Middle frontal gyrus (tissue), 1 donor: ENCODE results near the gene ERMP1.
"Not testable (repeated sequence)": the region's sequence is repeated elsewhere in the genome, so short reads cannot be mapped to it uniquely, and the experiment has no call there.

Source experiments
- DNase-seq: peaks from one replicate; pipeline ENCODE4 v3.0.0-alpha.2; 2015; ENCODE audit warnings: low spot score; ENCODE audit errors: extremely low spot score

The ERMP1 gene, protein sequence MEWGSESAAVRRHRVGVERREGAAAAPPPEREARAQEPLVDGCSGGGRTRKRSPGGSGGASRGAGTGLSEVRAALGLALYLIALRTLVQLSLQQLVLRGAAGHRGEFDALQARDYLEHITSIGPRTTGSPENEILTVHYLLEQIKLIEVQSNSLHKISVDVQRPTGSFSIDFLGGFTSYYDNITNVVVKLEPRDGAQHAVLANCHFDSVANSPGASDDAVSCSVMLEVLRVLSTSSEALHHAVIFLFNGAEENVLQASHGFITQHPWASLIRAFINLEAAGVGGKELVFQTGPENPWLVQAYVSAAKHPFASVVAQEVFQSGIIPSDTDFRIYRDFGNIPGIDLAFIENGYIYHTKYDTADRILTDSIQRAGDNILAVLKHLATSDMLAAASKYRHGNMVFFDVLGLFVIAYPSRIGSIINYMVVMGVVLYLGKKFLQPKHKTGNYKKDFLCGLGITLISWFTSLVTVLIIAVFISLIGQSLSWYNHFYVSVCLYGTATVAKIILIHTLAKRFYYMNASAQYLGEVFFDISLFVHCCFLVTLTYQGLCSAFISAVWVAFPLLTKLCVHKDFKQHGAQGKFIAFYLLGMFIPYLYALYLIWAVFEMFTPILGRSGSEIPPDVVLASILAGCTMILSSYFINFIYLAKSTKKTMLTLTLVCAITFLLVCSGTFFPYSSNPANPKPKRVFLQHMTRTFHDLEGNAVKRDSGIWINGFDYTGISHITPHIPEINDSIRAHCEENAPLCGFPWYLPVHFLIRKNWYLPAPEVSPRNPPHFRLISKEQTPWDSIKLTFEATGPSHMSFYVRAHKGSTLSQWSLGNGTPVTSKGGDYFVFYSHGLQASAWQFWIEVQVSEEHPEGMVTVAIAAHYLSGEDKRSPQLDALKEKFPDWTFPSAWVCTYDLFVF

GRCh38 chr9:5832538-5833529 is at the start of gene ERMP1:
ERMP1 (minus strand) TSS chr9:5833117; CDS start chr9:5833027, 90 bp downstream.
- DNase-seq, result peak; percentile 85

GRCh38 chr9:5882244-5883012 is 49.5 kb upstream of the ERMP1 start:
- not testable (repeated sequence) for DNase-seq

DNA sequence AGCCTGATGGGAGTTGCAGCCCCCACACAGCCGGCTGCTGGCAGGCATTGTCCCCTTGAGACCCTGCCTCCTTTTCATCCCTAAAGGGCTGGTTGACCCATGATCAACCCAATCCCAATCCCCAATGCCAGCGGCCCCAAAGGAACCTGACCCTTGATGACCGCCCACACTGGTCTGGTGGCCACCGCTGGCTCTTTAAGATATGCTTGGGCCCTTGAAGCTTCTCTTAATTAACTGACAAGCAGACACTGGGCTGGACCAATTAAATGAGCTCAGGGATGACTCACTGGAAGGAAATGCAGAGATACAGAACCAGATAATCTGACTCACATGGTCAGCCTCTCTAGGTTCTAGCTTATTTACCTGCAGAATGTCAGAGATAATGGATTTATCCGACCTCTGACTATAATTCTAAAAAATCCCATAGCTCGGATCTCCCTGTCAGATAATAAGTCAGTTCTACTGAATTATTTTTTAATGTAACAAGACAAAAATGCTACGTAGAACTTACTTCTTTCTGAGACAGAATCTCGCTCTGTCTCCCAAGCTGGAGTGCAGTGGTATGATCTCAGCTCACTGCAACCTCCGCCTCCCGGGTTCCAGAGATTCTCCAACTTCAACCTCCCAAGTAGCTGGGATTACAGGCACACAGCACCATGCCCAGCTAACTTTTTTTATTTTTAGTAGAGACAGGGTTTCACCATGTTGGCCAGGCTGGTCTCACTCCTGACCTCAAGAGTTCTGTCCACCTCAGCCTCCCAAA is 46.7 kb upstream of the ERMP1 start:
- no peak for DNase-seq

DNA sequence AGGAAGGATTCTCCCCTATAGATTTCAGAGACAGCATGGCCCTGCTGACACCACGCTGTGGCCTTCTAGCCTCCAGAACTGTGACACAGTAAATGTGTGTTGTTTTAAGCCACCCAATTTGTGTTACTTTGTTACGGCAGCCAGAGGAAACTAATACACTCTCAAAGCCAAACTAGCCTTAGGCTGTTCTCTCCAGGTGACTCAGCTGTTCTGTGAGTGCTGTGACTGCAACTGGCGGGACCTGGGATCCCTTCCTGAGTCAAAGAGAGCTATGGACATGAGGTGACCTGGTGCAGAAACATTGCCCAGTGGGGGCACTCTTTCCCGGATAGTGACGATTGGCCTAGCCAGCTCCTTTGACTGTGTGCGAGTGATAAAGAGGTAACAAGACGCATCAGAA is 43.8 kb upstream of the ERMP1 start:
- DNase-seq, result no peak

GRCh38 chr9:5876026-5876425 is 43.1 kb upstream of the ERMP1 start:
- no peak for DNase-seq

- DNase-seq, result no peak
Observed at GRCh38 chr9:5874048-5874447, 41.1 kb upstream of the ERMP1 start.

DNA sequence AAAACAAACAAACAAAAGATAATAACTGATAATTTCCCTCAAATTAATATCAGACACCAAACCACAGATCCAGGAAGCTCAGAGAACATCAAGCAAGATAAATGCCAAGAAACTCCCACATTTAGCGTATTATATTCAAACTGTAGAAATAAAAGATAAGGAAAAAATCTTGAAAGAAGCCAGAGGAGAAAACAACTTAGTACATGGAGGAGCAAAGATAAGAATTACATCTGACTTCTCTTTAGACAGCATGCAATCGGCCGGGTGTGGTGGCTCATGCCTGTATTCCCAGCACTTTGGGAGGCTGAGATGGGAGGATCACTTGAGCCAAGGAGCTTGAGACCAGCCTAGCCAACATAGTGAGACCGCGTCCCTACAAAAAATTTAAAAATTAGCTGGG is 40.5 kb upstream of the ERMP1 start:
- DNase-seq, result no peak

- no peak for DNase-seq
Observed at GRCh38 chr9:5872511-5872910, 39.6 kb upstream of the ERMP1 start.

DNA sequence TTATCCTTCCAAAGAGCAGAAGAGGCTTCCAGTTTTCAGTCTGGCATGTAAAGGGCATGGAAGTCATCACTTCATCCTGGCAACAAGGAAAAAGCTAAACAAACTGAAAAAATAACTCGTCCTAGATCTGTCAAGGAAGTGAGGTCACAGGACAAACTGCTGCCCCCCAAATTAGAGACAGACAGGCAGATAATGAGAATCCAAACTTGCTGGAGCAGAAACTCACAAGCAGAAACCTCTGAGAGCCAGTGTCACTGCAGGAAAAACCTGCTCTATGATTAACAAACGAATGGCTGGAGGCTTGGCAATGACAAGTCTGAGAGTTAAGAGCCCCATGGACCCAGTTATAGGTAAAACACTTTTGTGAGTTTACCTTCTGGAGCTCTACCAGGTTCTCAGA is 38.9 kb upstream of the ERMP1 start:
- DNase-seq, result no peak

- no peak for DNase-seq
Observed at GRCh38 chr9:5870691-5871090, 37.8 kb upstream of the ERMP1 start.

DNA sequence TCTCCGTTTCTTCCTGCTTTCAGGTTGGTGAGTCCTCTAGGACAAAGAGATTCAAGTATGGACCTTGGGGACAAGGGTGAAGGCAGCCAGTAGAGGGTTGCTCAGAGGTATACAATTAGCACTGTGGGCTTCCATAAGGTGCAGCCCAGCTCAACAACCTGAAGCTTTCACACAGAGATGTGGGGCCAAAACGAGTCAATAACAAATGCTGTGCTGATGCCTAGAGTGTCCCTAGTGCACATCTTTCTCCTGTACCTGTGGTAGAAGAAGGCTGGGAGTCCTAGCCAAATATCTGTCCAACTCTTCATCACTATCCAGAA is 37.1 kb upstream of the ERMP1 start:
- no peak for DNase-seq

DNA sequence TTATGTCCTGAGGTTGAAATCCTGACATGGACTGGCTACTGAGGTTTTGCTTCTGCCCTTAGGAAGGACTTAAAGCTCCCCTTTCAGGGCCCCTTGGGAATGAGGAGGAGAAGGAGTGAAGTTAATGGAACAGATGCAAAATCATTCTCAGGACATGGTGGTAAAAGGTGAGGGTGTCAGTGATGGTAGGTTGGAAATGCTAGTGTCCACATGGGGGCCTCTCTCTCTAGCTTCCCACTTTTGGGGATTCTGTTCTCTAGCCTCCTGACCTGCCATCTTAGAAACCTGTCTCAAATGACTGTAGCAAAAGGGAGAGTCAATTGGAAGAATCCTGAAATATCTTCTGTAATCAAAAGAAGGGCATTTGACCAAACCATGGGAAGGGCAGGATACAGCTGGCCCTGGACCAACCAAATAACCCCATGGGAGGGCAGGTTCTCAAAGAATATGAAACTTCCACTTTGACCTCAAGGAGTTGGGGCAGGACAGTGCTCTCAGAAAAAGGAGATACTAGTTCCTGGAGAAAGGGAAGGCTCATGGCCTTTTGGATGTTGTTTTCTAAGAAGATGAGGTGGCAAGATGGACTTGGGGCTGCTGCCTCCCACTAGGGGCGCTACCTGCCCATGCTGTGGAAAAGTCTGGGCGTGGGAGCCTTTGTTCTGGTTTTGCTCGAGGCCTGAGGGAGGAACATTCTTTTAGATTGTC is 36.5 kb upstream of the ERMP1 start:
- DNase-seq, result no peak

GRCh38 chr9:5868235-5868634 is 35.3 kb upstream of the ERMP1 start:
- no peak for DNase-seq

DNA sequence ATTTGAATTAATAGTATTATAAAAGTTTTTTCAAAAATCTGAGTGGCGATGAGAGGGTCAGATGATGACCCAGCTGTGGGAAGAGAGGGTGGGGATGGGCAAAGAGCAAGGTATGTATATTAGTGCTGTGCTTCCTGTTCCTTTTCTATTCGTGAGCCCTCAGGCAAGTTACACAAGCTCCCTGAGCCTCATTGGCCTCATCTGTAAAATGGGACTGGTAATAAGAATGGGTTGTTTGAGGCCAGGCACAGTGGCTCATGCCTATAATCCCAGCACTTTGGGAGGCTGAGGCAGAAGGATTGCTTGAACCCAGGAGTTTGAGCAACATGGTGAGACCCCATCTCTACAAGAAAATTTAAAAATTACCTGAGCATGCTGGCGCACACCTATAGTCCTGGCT is 33.8 kb upstream of the ERMP1 start:
- no peak for DNase-seq

DNA sequence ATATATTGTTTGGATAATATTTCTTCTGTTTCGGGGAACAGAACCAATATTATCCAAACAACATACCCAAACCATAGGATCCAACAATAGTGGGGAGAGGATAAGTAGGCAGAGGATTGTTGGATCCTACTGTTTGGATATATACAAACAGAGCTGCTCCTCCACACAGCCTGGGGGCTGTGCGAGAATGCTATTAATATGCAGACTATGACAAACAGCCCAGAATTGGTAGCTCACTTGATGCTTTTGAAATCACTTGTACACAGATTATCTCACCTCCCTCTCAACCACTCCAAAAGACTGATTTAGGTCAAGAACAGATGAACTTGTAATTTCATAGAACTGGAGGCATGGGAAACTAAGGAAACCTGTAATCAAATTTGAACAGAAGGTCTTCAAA is 33.4 kb upstream of the ERMP1 start:
- no peak for DNase-seq

GRCh38 chr9:5864446-5864845 is 31.5 kb upstream of the ERMP1 start:
- no peak for DNase-seq

GRCh38 chr9:5863092-5863746 is 30.3 kb upstream of the ERMP1 start:
- DNase-seq, result no peak

DNA sequence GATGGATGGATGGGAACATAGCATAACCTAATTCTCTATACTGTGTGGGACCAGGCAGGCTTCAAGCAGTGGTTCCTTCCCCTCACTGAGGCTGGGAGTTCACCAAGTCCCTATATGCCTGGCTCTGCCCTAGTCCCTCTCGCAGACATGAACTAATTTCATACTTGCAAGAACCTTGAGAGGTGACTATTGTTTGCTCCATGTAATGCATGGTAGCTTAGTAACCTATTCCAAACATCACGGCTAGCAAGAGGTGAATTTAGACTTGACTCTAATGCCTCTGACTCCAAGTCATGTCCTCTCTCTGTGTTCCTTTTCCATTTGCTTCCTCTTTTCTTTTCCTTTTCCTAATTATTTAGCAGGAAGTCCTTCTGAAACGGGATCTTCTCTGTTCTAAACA is 25.9 kb upstream of the ERMP1 start:
- DNase-seq, result no peak

GRCh38 chr9:5857928-5858327 is 25.0 kb upstream of the ERMP1 start:
- DNase-seq, result no peak
